GM21526 (cell line): ENCODE measurements around the gene GNPNAT1.
"Not testable (repeated sequence)": the region's sequence is repeated elsewhere in the genome, so short reads cannot be mapped to it uniquely, and the experiment has no call there.

Source experiments
- ATAC-seq: cut with Tn5 transposase; IDR thresholded peaks from one replicate; pipeline ENCODE4 v1.9.1; 2021; ENCODE audit warnings: moderate library complexity; ENCODE audit not compliant: unreplicated experiment, low FRiP score

Gene GNPNAT1

GRCh38 chr14:52790756-52791222 is 618 bp downstream of the GNPNAT1 start:
- ATAC-seq: peak; percentile 3

GRCh38 chr14:52790011-52790755 is 1.2 kb downstream of the GNPNAT1 start:
- ATAC-seq: no peak

- no peak for ATAC-seq
Observed at GRCh38 chr14:52789118-52789517, 2.3 kb downstream of the GNPNAT1 start.

GRCh38 chr14:52786887-52787286 is 4.5 kb downstream of the GNPNAT1 start:
- no peak for ATAC-seq

- no peak for ATAC-seq
Observed at GRCh38 chr14:52783206-52783605, 8.2 kb downstream of the GNPNAT1 start.

- no peak for ATAC-seq
Observed at GRCh38 chr14:52781629-52782028, 9.8 kb downstream of the GNPNAT1 start.

- no peak for ATAC-seq
Observed at GRCh38 chr14:52780893-52781292, 10.5 kb downstream of the GNPNAT1 start.

GRCh38 chr14:52778702-52779101 is 12.7 kb downstream of the GNPNAT1 start:
- no peak for ATAC-seq

GRCh38 chr14:52776816-52777215 is 14.6 kb downstream of the GNPNAT1 start:
- no peak for ATAC-seq

GRCh38 chr14:52769887-52770286 is 21.5 kb downstream of the GNPNAT1 start:
- no peak for ATAC-seq

- ATAC-seq: no peak
Observed at GRCh38 chr14:52767058-52767833, 24.2 kb downstream of the GNPNAT1 start.

GRCh38 chr14:52762923-52763322 is 28.5 kb downstream of the GNPNAT1 start:
- ATAC-seq: not testable (repeated sequence)

GRCh38 chr14:52759145-52759544 is 32.3 kb downstream of the GNPNAT1 start:
- no peak for ATAC-seq

- no peak for ATAC-seq
Observed at GRCh38 chr14:52755607-52756316, 35.6 kb downstream of the GNPNAT1 start.

GRCh38 chr14:52748647-52749292 is 42.6 kb downstream of the GNPNAT1 start:
- ATAC-seq: no peak

- ATAC-seq: no peak
Observed at GRCh38 chr14:52741865-52742264, 49.5 kb downstream of the GNPNAT1 start.

GRCh38 chr14:52740751-52741150 is 50.7 kb downstream of the GNPNAT1 start:
- ATAC-seq: no peak

- ATAC-seq: no peak
Observed at GRCh38 chr14:52738409-52738808, 53.0 kb downstream of the GNPNAT1 start.

- no peak for ATAC-seq
Observed at GRCh38 chr14:52735921-52736489, 55.4 kb downstream of the GNPNAT1 start.

GRCh38 chr14:52733824-52734223 is 57.6 kb downstream of the GNPNAT1 start:
- ATAC-seq: no peak
